Stimulated activated CD8-positive, alpha-beta memory T cell treated with anti-CD3 and anti-CD28 coated beads, Interleukin-12 subunit alpha, Interleukin-12 subunit beta, amount 100 ng/mL, for 4 hours (primary cell): Measurements from ENCODE around the gene IP6K3.

ENCODE experiments used
- DNase-seq: peaks from one replicate; pipeline ENCODE4 v3.0.0-alpha.2; 2020; ENCODE audit warnings: low read depth

The IP6K3 gene

GRCh38 chr6:33740204-33740608, 6.5 kb downstream of the IP6K3 start:
- DNase-seq: no peak

- no peak for DNase-seq
Observed at GRCh38 chr6:33739571-33739970, 7.1 kb downstream of the IP6K3 start.

GRCh38 chr6:33738879-33739278, 7.8 kb downstream of the IP6K3 start:
- DNase-seq: no peak

GRCh38 chr6:33738153-33738552, 8.6 kb downstream of the IP6K3 start:
- no peak for DNase-seq

- DNase-seq: no peak
Observed at GRCh38 chr6:33737267-33738026, 9.3 kb downstream of the IP6K3 start.

- DNase-seq: no peak
Observed at GRCh38 chr6:33735216-33735615, 11.5 kb downstream of the IP6K3 start.

- DNase-seq: no peak
Observed at GRCh38 chr6:33733709-33734007, 13.0 kb downstream of the IP6K3 start.

- no peak for DNase-seq
Observed at GRCh38 chr6:33732817-33733708, 13.6 kb downstream of the IP6K3 start.

- no peak for DNase-seq
Observed at GRCh38 chr6:33732385-33732784, 14.3 kb downstream of the IP6K3 start.

GRCh38 chr6:33731751-33732282, 14.9 kb downstream of the IP6K3 start:
- no peak for DNase-seq

GRCh38 chr6:33731035-33731434, 15.7 kb downstream of the IP6K3 start:
- no peak for DNase-seq

- DNase-seq: no peak
Observed at GRCh38 chr6:33730611-33731010, 16.1 kb downstream of the IP6K3 start.

- DNase-seq: no peak
Observed at GRCh38 chr6:33729059-33729458, 17.6 kb downstream of the IP6K3 start.

GRCh38 chr6:33728438-33728837, 18.3 kb downstream of the IP6K3 start:
- no peak for DNase-seq

GRCh38 chr6:33727932-33728331, 18.8 kb downstream of the IP6K3 start:
- DNase-seq: no peak

GRCh38 chr6:33727126-33727525, 19.6 kb downstream of the IP6K3 start:
- DNase-seq: no peak

GRCh38 chr6:33726696-33727095, 20.0 kb downstream of the IP6K3 start:
- DNase-seq: no peak

- DNase-seq: no peak
Observed at GRCh38 chr6:33725891-33726673, 20.6 kb downstream of the IP6K3 start.

GRCh38 chr6:33725222-33725621, 21.5 kb downstream of the IP6K3 start:
- no peak for DNase-seq

GRCh38 chr6:33724102-33725023, 22.3 kb downstream of the IP6K3 start:
- DNase-seq: no peak

GRCh38 chr6:33723371-33724085, 23.2 kb downstream of the IP6K3 start:
- no peak for DNase-seq
